GM19372 (cell line): ENCODE measurements around the gene CLMN.
"Not testable (repeated sequence)": the region's sequence is repeated elsewhere in the genome, so short reads cannot be mapped to it uniquely, and the experiment has no call there.

Source experiments
- ATAC-seq: cut with Tn5 transposase; IDR thresholded peaks from one replicate; pipeline ENCODE4 v1.9.1; 2021; ENCODE audit warnings: mild to moderate bottlenecking, low read depth, moderate library complexity; ENCODE audit not compliant: unreplicated experiment

CLMN gene

GRCh38 chr14:95291859-95292542 is 27.7 kb downstream of the CLMN start:
- no peak for ATAC-seq

- no peak for ATAC-seq
Measured at GRCh38 chr14:95290871-95291431, 28.8 kb downstream of the CLMN start.

- no peak for ATAC-seq
Measured at GRCh38 chr14:95290021-95290420, 29.7 kb downstream of the CLMN start.

GRCh38 chr14:95289323-95290010 is 30.2 kb downstream of the CLMN start:
- no peak for ATAC-seq

- ATAC-seq, result no peak
Measured at GRCh38 chr14:95288672-95289322, 30.9 kb downstream of the CLMN start.

GRCh38 chr14:95287176-95287754 is 32.4 kb downstream of the CLMN start:
- ATAC-seq, result no peak

GRCh38 chr14:95286645-95287044 is 33.1 kb downstream of the CLMN start:
- no peak for ATAC-seq

GRCh38 chr14:95285566-95285965 is 34.1 kb downstream of the CLMN start:
- no peak for ATAC-seq

- ATAC-seq, result not testable (repeated sequence)
Measured at GRCh38 chr14:95283802-95284201, 35.9 kb downstream of the CLMN start.

GRCh38 chr14:95282986-95283380 is 36.7 kb downstream of the CLMN start:
- ATAC-seq, result not testable (repeated sequence)

GRCh38 chr14:95282354-95282985 is 37.2 kb downstream of the CLMN start:
- no peak for ATAC-seq

- no peak for ATAC-seq
Measured at GRCh38 chr14:95281560-95282176, 38.0 kb downstream of the CLMN start.

GRCh38 chr14:95275494-95275893 is 44.2 kb downstream of the CLMN start:
- no peak for ATAC-seq

- no peak for ATAC-seq
Measured at GRCh38 chr14:95274874-95275273, 44.8 kb downstream of the CLMN start.

GRCh38 chr14:95274279-95274678 is 45.4 kb downstream of the CLMN start:
- ATAC-seq, result no peak

GRCh38 chr14:95273001-95273978 is 46.4 kb downstream of the CLMN start:
- ATAC-seq, result no peak

GRCh38 chr14:95272057-95272456 is 47.7 kb downstream of the CLMN start:
- no peak for ATAC-seq

GRCh38 chr14:95270203-95270602 is 49.5 kb downstream of the CLMN start:
- no peak for ATAC-seq

- no peak for ATAC-seq
Measured at GRCh38 chr14:95269493-95269892, 50.2 kb downstream of the CLMN start.
